ENCODE data around the gene ARID1B. TPM values are rescaled to one million over a fixed set of nuclear protein-coding genes. Genes with fewer than 3 reads are reported as not detected.

The ARID1B gene
- total RNA-seq, 2 donors from 2014 or later = 43.9 to 44.6 TPM

DNA sequence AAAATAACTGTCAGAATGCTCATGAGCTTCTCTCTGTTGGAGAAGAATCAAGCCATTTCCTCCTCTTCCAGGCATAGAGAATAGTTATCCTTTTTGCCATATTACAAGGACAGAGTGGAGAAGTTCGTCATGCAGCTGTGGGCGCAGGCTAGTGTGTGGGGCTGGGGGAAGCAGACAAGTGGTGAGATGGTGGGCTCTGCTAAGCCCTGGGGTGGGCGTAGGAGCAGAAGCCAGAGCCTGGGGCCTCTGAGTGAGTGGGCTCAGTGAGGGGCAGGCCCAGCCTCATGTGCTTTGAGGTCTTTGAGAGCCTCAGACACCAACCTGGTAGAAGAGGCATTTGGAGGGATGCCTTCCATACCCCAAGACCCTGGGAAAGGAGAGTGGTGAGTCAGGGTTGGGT is 19.4 kb downstream of the ARID1B start:
- H3K27ac ChIP-seq = no peak overlapping the region
- H3K36me3 ChIP-seq = no peaks in the 10 kb centered on the region
- no peak for TF ChIP-seq CTCF (IDR thresholded peaks at IDR 0.05)
- no peaks in the 10 kb centered on the region for H3K9me3 ChIP-seq
- no peak for DNase-seq (ENCODE audit: low spot score)
- H3K4me3 ChIP-seq = no peak overlapping the region
- H3K4me1 ChIP-seq = peaks cover 0 to 65% of the 10 kb centered on the region in 2 donors
- H3K27me3 ChIP-seq = no peaks in the 10 kb centered on the region

GRCh38 chr6:156797901-156798735 is 20.9 kb downstream of the ARID1B start:
- H3K27me3 ChIP-seq = no peaks in the 10 kb centered on the region
- H3K27ac ChIP-seq = no peak overlapping the region
- no peak for DNase-seq (ENCODE audit: low spot score)
- no peaks in the 10 kb centered on the region for H3K36me3 ChIP-seq
- H3K4me3 ChIP-seq = no peak overlapping the region
- H3K9me3 ChIP-seq = no peaks in the 10 kb centered on the region
- TF ChIP-seq CTCF (IDR thresholded peaks at IDR 0.05) = no peak
- peaks cover 0 to 63% of the 10 kb centered on the region in 2 donors for H3K4me1 ChIP-seq

DNA sequence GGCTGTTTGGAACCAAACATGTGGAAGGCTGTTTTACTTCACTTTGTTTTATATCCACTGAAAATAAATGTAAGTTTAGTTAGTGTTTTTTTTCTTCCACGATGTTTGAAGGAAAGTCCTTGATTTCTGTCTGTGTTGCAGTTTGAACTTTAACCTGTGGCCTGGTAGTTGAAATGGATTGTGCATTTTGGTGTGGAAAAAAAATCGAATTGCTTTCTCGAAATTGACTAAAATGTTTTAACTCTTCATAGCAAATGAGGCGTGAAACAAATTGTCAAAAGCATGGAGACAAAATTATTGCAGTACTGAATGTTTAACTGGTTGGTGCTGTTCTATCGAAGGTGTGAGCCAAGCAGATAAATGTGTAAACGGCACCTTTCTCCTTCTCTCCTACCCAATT is 24.5 kb downstream of the ARID1B start:
- TF ChIP-seq CTCF (IDR thresholded peaks at IDR 0.05) = no peak
- peaks cover 0 to 34% of the 10 kb centered on the region in 2 donors for H3K4me1 ChIP-seq
- H3K9me3 ChIP-seq = no peaks in the 10 kb centered on the region
- H3K36me3 ChIP-seq = no peaks in the 10 kb centered on the region
- no peak overlapping the region for H3K27ac ChIP-seq
- no peaks in the 10 kb centered on the region for H3K27me3 ChIP-seq
- no peak overlapping the region for H3K4me3 ChIP-seq
- no peak for DNase-seq (ENCODE audit: low spot score)

DNA sequence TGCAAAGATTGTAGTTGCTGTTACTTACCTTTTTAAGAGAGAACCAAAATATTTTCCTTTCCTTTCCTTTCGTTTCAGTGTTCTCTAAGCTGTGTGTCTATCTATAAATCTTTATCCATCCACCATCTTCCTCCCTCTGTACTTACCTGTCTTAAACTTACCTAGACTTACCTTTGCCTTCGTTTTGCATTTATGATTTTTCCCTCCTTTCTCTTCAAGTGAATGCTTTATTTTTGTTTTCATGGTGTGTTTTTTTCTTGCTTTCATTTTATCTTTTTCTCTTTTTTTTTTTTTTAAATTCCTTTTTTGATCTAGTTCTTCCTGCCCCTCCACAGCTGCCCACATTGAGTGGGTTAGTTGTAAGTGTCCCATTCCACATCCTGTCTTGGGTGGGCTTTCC is 26.2 kb downstream of the ARID1B start:
- peaks cover 0 to 33% of the 10 kb centered on the region in 2 donors for H3K4me1 ChIP-seq
- DNase-seq (ENCODE audit: low spot score) = no peak
- H3K9me3 ChIP-seq = no peaks in the 10 kb centered on the region

GRCh38 chr6:156804402-156804801 is 27.2 kb downstream of the ARID1B start:
- H3K4me1 ChIP-seq = peaks cover 0 to 42% of the 10 kb centered on the region in 2 donors
- no peak for DNase-seq (ENCODE audit: low spot score)
- TF ChIP-seq CTCF (IDR thresholded peaks at IDR 0.05) = no peak

More for the DNA sequence above, 26.2 kb downstream of the ARID1B start:
- Histone ChIP-seq H3K36me3 (no peaks in the 10 kb centered on the region), H3K27ac (no peak overlapping the region), H3K4me3 (no peak overlapping the region), H3K27me3 (no peaks in the 10 kb centered on the region)
- TF ChIP-seq CTCF (IDR thresholded peaks at IDR 0.05) = no peak

More at GRCh38 chr6:156804402-156804801, 27.2 kb downstream of the ARID1B start:
- Histone ChIP-seq H3K9me3 (no peaks in the 10 kb centered on the region), H3K36me3 (no peaks in the 10 kb centered on the region), H3K4me3 (no peak overlapping the region), H3K27ac (no peak overlapping the region), H3K27me3 (no peaks in the 10 kb centered on the region)
